ENCODE data around the gene ATP5MG. TPM values are rescaled to one million over a fixed set of nuclear protein-coding genes. Genes with fewer than 3 reads are reported as not detected.

The ATP5MG gene
- polyA plus RNA-seq, 1 donor (not counting 4 experiments of a cell fraction or from before 2014, with no cell fraction given) = 463 TPM

GRCh38 chr11:118383657-118384056 is 17.7 kb upstream of the ATP5MG start:
- H3K79me2 ChIP-seq (ENCODE audit: control insufficient read depth, insufficient read depth, low read length) = no peaks in the 10 kb centered on the region
- H2AFZ ChIP-seq (ENCODE audit: control insufficient read depth, low read length) = no peak overlapping the region
- H3K4me1 ChIP-seq (ENCODE audit: control insufficient read depth, extremely low read depth, insufficient read depth, low read length) = no peaks in the 10 kb centered on the region
- no peaks in the 10 kb centered on the region for H3K27me3 ChIP-seq (ENCODE audit: control insufficient read depth, extremely low read depth, insufficient read depth, low read length)
- peaks cover 27 to 40% of the 10 kb centered on the region in 2 experiments for H3K36me3 ChIP-seq (ENCODE audit: control insufficient read depth in 2 of 2, extremely low read depth in 1 of 2, insufficient read depth in 2 of 2, low read length in 2 of 2)
- H3K9ac ChIP-seq (ENCODE audit: control insufficient read depth, extremely low read depth, insufficient read depth, low read length) = no peak overlapping the region
- no peaks in the 10 kb centered on the region for H3K9me1 ChIP-seq (ENCODE audit: control insufficient read depth, extremely low read depth, insufficient read depth, low read length)
- FAIRE-seq (no peak), DNase-seq (ENCODE audit: low read depth, low spot score) (no peak)
- no peak overlapping the region for H3K27ac ChIP-seq (ENCODE audit: control insufficient read depth, insufficient read depth, low read length)
- dilution Hi-C loops (cut with MboI; ENCODE audit: extremely low pct_ligation_motif_present, low sequenced_read_pairs) = no loop called here
- TF ChIP-seq, protein P1, sequence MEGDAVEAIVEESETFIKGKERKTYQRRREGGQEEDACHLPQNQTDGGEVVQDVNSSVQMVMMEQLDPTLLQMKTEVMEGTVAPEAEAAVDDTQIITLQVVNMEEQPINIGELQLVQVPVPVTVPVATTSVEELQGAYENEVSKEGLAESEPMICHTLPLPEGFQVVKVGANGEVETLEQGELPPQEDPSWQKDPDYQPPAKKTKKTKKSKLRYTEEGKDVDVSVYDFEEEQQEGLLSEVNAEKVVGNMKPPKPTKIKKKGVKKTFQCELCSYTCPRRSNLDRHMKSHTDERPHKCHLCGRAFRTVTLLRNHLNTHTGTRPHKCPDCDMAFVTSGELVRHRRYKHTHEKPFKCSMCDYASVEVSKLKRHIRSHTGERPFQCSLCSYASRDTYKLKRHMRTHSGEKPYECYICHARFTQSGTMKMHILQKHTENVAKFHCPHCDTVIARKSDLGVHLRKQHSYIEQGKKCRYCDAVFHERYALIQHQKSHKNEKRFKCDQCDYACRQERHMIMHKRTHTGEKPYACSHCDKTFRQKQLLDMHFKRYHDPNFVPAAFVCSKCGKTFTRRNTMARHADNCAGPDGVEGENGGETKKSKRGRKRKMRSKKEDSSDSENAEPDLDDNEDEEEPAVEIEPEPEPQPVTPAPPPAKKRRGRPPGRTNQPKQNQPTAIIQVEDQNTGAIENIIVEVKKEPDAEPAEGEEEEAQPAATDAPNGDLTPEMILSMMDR (optimal IDR thresholded peaks at IDR 0.05 in 1 of 3, IDR thresholded peaks at IDR 0.05 in 1 of 3, conservative IDR thresholded peaks at IDR 0.05 in 1 of 3; ENCODE audit: extremely low read depth in 1 of 3, insufficient read depth in 2 of 3, low read length in 3 of 3) = no peak
- TF ChIP-seq EZH2 (IDR thresholded peaks at IDR 0.05; ENCODE audit: low read length) = no peak
- H3K9me3 ChIP-seq (ENCODE audit: control insufficient read depth, low read depth, low read length) = no peaks in the 10 kb centered on the region
- no peak overlapping the region for H3K4me2 ChIP-seq (ENCODE audit: control insufficient read depth, extremely low read depth, insufficient read depth, low read depth, low read length)
- no peak overlapping the region for H3K4me3 ChIP-seq (ENCODE audit: control insufficient read depth in 2 of 3, extremely low read depth in 1 of 3, insufficient read depth in 2 of 3, low read depth in 1 of 3, low read length in 3 of 3)
- H4K20me1 ChIP-seq (ENCODE audit: control insufficient read depth, extremely low read depth, insufficient read depth, low read length) = no peaks in the 10 kb centered on the region

GRCh38 chr11:118396097-118396501 is 5.3 kb upstream of the ATP5MG start:
- Histone ChIP-seq H3K9me3 (ENCODE audit: control insufficient read depth, low read depth, low read length) (no peaks in the 10 kb centered on the region), H4K20me1 (ENCODE audit: control insufficient read depth, extremely low read depth, insufficient read depth, low read length) (no peaks in the 10 kb centered on the region), H3K27ac (ENCODE audit: control insufficient read depth, insufficient read depth, low read length) (no peak overlapping the region), H3K27me3 (ENCODE audit: control insufficient read depth, extremely low read depth, insufficient read depth, low read length) (no peaks in the 10 kb centered on the region), H3K4me2 (ENCODE audit: control insufficient read depth, extremely low read depth, insufficient read depth, low read depth, low read length) (no peak overlapping the region), H3K36me3 (ENCODE audit: control insufficient read depth in 2 of 2, extremely low read depth in 1 of 2, insufficient read depth in 2 of 2, low read length in 2 of 2) (peaks cover 13 to 14% of the 10 kb centered on the region in 2 experiments), H2AFZ (ENCODE audit: control insufficient read depth, low read length) (no peak overlapping the region), H3K4me3 (ENCODE audit: control insufficient read depth in 2 of 3, extremely low read depth in 1 of 3, insufficient read depth in 2 of 3, low read depth in 1 of 3, low read length in 3 of 3) (no peak overlapping the region), H3K9me1 (ENCODE audit: control insufficient read depth, extremely low read depth, insufficient read depth, low read length) (no peaks in the 10 kb centered on the region), H3K79me2 (ENCODE audit: control insufficient read depth, insufficient read depth, low read length) (no peaks in the 10 kb centered on the region), H3K4me1 (ENCODE audit: control insufficient read depth, extremely low read depth, insufficient read depth, low read length) (no peaks in the 10 kb centered on the region), H3K9ac (ENCODE audit: control insufficient read depth, extremely low read depth, insufficient read depth, low read length) (no peak overlapping the region)
- FAIRE-seq = no peak
- dilution Hi-C loops (cut with MboI; ENCODE audit: extremely low pct_ligation_motif_present, low sequenced_read_pairs) = no loop called here
- TF ChIP-seq, protein P1 (optimal IDR thresholded peaks at IDR 0.05 in 1 of 3, IDR thresholded peaks at IDR 0.05 in 1 of 3, conservative IDR thresholded peaks at IDR 0.05 in 1 of 3; ENCODE audit: extremely low read depth in 1 of 3, insufficient read depth in 2 of 3, low read length in 3 of 3) = no peak
- TF ChIP-seq EZH2 (IDR thresholded peaks at IDR 0.05; ENCODE audit: low read length) = no peak
- no peak for DNase-seq (ENCODE audit: low read depth, low spot score)
